GM18519 (cell line): ENCODE data around the gene GIGYF1.
"Not testable (repeated sequence)": the region's sequence is repeated elsewhere in the genome, so short reads cannot be mapped to it uniquely, and the experiment has no call there.

Source experiments
- ATAC-seq: cut with Tn5 transposase; IDR thresholded peaks from one replicate; pipeline ENCODE4 v1.9.1; 2021; ENCODE audit warnings: mild to moderate bottlenecking, moderate library complexity; ENCODE audit not compliant: unreplicated experiment, low FRiP score

The GIGYF1 gene, protein sequence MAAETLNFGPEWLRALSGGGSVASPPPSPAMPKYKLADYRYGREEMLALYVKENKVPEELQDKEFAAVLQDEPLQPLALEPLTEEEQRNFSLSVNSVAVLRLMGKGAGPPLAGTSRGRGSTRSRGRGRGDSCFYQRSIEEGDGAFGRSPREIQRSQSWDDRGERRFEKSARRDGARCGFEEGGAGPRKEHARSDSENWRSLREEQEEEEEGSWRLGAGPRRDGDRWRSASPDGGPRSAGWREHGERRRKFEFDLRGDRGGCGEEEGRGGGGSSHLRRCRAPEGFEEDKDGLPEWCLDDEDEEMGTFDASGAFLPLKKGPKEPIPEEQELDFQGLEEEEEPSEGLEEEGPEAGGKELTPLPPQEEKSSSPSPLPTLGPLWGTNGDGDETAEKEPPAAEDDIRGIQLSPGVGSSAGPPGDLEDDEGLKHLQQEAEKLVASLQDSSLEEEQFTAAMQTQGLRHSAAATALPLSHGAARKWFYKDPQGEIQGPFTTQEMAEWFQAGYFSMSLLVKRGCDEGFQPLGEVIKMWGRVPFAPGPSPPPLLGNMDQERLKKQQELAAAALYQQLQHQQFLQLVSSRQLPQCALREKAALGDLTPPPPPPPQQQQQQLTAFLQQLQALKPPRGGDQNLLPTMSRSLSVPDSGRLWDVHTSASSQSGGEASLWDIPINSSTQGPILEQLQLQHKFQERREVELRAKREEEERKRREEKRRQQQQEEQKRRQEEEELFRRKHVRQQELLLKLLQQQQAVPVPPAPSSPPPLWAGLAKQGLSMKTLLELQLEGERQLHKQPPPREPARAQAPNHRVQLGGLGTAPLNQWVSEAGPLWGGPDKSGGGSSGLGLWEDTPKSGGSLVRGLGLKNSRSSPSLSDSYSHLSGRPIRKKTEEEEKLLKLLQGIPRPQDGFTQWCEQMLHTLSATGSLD (N-terminal part only)

DNA sequence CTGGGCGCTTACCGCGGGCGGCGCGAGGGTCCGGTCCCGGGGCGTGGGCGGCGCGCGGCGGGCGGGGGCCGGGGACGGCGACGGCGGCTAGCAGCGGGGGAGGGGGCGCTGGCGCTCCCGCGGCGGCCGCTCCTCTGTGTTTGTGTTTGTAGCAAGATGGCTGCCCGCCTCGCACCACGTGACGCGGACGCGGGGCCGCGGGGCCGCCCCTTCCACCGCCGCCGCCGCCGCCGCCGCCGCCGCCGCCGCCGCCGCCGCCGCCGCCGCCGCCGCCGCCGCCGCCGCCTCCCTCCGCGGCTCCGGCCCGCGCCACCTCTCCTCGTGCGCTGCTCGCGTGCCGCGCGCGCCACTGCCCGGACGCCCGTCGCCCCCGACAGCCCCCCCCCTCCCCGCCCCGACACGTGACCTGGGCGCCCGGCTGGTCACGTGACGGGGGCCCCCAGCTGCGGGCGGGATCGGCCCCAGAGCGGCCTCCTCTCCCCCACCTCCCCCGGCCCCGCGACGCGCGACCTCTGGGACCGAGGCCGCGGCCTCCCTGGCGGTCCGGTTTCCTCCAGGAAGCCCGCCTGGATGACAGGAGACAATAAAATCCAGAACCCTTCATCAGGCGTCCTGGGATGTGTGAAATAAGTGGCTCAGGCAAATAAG, at the start of gene GIGYF1:
Gene GIGYF1, minus strand, starts transcription at position 153 of the 648 bp plus-strand sequence. CDS start 6,012 bp downstream, outside the sequence.
- ATAC-seq, result no peak

DNA sequence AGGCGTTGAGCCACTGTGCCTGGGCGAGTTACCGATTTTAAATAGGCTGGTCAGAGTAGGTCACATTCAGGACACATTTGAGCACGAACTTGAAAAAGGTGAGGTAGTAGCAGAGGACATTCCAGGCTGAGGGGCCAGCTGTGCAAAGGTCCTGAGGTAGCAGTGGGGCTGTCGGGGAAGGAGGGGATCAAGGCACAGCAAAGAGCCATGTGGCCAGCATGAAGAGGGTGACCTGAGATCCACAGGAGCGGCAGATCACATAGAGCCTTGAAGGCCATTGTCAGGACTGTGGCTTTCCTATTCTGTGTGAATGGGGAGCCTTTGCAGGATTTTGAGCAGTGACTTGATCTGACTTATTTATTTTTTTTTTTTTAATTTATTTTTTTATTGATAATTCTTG, 45.9 kb upstream of the GIGYF1 start:
- ATAC-seq, result no peak

DNA sequence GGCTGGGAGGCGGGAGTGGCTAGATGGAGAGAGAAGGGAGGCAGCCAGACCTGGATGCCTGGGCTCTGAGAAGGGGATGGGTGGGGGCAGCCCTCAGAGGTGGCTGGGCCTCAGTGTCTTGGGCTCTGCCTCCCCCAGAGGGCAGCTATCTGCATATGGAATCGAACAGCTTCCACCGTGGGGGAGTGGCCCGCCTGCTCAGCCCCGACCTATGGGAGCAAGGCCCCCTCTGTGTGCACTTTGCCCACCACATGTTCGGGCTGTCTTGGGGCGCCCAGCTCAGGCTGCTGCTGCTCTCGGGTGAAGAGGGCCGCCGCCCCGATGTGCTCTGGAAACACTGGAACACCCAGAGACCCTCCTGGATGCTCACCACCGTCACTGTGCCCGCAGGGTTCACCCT, 42.6 kb upstream of the GIGYF1 start:
- no peak for ATAC-seq

DNA sequence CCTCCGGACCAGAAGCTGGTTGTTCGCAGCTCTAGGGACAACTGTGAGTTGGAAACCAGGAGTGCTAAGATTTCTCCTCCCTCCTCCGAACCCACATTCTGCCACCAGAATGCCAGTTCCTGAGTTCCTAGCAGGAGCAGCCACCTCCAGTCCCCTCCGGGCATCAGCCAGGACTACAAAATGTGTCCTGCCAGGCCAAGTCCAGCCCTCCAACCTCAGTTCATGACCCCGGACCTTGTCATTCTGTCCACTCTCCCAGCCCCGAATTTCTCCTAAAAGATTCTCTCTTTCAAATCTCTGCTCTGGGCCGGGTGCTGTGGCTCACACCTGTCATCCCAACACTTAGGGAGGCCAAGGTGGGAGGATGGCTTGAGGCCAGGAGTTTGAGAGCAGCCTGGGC, 41.7 kb upstream of the GIGYF1 start:
- ATAC-seq, result no peak

DNA sequence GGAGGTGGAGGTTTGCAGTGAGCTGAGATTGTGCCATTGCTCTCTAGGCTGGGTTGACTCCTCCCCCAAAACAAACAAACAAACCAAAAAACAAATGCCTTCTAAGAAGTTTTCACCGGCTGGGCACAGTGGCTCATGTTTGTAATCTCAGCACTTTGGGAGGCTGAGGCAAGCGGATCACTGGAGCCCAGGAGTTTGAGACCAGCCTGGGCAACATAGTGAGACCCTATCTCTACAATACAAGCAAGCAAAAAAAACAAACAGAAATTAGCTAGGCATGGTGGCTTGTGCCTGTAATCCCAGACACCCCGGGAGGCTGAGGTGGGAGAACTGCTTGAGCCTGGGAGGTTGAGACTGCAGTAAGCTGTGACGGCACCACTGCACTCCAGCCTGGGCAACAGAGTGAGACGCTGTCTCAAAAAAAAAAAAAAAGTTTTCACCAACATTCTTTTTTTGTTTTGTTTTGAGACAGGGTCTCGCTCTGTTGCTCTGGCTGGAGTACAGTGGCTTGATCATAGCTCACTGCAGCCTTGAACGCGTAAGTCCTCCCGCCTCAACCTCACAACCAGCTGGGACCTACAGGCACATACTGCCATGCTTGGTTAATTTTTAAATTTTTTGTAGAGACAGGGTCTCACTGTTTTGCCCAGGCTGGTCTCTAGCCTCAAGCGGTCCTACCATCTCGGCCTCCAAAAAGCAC, 38.0 kb upstream of the GIGYF1 start:
- no peak for ATAC-seq

DNA sequence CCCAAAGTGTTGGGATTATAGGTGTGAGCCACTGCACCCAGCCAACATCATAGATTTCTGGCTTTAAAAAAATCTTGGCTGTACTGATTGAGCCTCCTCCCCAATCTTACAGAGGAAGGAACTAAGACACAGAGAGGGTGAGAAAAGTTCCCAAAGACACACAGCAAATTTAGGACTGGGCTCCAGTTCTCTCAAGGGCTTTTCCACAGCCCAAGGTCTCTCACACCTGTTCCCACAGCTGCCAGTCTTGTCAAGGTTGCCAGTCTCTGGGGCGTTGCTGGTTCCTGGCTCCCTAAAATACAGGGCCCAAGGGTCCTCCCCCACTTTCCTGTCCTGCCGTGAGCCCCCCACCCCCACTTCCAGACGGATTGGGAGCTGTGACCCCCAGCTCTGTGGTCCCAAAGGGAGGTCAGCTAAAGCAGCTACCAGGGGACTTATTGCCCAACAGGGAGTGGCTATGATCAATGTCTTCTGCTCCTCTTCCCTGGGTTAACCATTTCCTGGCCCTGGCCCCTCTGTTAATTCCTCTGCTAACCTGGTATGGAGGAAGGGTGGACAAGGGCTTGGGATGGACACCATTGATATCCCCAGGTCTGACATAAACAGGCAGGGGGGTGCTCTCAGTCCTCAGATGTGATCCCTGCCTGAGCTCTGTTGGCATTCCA, 36.2 kb upstream of the GIGYF1 start:
- no peak for ATAC-seq

DNA sequence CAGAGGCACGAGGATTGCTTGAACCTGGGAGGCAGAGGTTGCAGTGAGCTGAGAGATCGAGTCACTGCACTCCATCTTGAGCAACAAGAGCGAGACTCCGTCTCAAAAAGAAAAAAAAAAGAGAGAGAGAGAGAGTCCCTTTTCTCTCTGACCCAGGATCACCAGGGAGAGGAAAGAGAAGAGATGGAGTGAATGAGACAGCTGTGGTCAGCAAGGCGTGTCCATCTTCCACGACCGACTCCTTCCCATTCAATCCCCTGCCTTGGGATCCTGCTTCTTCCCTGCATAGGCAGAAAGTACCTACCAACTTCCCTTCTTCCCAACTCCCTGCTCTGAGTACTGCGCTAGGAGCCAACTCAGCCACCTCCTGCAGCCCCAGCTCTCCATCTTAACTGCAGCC, 34.1 kb upstream of the GIGYF1 start:
- ATAC-seq, result no peak

DNA sequence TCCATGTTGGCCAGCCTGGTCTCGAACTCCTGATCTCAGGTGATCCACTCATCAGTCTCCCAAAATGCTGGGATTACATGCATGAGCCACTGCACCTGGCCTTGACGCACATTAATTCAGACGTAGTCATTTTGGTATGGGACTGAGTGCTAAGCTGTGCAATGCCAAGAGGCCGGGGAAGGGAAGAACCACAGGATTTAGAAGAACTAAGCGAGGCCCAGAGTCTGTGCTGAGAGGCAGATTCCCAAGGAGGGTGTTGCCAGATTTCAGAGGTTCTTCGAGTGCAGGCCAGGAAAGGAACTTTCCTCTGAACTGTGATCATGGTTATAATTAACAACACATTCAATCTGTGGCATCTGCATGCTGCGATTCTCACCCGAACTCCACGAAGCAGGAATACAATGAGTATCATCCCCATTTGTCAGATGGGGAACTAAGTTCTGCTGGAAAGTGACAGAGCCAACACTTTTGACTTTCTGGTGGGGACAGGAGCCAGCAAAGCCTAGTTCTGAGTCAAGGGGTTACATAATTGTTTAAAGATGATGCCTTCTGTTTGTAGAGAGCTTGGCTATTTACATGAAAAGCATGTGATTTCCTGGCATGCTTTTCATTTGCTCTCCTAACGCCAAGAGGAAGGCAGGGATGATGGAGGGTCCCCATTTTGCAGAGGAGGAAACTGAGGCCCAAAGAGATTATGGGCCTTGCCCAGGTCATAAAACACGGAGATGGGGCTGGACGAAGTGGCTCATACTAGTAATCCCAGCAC, 33.1 kb upstream of the GIGYF1 start:
- no peak for ATAC-seq

DNA sequence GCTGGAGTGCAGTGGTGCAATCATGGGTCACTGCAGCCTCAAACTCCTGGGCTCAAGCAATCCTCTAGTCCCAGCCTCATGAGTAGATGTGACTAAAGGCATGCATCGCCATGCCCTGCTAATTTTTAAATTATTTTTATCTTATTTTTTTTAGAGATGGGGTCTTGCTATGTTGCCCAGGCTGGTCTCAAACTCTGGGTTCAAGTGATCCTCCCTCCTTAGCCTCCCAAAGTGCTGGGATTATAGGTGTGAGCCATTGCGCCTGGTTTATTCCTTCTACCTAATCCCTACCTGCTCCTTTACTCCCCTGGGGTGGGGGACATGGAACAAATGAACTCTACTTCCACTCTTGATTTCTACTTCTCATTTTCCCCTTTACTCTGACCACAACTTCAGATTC, 30.3 kb upstream of the GIGYF1 start:
- not testable (repeated sequence) for ATAC-seq

DNA sequence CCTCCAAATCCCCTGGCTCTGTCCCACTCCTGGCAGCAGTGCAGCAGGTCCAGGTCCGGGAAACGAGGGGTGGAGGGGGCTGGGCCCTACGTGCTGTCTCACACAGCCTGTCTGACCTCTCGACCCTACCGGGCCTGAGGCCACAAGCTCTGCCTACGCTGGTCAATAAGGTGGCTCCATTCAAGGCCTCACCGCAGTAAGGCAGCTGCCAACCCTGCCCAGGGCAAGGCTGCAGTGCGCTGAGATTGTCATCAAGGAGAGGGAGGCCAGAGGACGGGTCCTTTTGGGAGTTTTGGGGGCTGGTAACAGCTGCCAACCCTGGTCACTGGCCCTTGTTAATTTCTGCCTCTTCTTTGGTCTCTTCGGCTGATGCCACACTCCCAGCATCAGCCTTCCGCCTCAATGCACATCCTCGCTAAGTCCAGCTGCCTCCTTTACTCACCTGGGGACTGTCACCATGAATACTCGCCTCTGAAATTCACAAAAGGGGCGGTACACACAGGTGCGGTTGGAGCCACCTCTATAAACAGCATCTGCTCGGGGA, 29.8 kb upstream of the GIGYF1 start:
- no peak for ATAC-seq

DNA sequence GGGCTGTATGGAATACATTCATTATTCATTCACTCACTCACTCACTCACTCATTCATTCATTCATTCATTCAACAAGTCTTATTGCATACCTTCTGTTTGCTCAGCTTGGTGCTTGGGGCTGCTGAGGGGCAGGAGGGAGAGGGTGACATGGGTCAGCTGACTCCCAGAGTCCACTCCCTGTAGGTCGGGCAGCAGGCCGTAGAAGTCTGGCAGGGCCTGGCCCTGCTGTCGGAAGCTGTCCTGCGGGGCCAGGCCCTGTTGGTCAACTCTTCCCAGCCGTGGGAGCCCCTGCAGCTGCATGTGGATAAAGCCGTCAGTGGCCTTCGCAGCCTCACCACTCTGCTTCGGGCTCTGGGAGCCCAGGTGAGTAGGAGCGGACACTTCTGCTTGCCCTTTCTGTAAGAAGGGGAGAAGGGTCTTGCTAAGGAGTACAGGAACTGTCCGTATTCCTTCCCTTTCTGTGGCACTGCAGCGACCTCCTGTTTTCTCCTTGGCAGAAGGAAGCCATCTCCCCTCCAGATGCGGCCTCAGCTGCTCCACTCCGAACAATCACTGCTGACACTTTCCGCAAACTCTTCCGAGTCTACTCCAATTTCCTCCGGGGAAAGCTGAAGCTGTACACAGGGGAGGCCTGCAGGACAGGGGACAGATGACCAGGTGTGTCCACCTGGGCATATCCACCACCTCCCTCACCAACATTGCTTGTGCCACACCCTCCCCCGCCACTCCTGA, 28.6 kb upstream of the GIGYF1 start:
- ATAC-seq, result no peak

DNA sequence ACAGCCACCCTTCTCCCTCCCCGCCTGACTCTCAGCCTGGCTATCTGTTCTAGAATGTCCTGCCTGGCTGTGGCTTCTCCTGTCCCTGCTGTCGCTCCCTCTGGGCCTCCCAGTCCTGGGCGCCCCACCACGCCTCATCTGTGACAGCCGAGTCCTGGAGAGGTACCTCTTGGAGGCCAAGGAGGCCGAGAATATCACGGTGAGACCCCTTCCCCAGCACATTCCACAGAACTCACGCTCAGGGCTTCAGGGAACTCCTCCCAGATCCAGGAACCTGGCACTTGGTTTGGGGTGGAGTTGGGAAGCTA, 27.4 kb upstream of the GIGYF1 start:
- ATAC-seq, result no peak

DNA sequence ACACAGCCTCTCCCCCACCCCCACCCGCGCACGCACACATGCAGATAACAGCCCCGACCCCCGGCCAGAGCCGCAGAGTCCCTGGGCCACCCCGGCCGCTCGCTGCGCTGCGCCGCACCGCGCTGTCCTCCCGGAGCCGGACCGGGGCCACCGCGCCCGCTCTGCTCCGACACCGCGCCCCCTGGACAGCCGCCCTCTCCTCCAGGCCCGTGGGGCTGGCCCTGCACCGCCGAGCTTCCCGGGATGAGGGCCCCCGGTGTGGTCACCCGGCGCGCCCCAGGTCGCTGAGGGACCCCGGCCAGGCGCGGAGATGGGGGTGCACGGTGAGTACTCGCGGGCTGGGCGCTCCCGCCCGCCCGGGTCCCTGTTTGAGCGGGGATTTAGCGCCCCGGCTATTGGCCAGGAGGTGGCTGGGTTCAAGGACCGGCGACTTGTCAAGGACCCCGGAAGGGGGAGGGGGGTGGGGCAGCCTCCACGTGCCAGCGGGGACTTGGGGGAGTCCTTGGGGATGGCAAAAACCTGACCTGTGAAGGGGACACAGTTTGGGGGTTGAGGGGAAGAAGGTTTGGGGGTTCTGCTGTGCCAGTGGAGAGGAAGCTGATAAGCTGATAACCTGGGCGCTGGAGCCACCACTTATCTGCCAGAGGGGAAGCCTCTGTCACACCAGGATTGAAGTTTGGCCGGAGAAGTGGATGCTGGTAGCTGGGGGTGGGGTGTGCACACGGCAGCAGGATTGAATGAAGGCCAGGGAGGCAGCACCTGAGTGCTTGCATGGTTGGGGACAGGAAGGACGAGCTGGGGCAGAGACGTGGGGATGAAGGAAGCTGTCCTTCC, 26.8 kb upstream of the GIGYF1 start:
- no peak for ATAC-seq

DNA sequence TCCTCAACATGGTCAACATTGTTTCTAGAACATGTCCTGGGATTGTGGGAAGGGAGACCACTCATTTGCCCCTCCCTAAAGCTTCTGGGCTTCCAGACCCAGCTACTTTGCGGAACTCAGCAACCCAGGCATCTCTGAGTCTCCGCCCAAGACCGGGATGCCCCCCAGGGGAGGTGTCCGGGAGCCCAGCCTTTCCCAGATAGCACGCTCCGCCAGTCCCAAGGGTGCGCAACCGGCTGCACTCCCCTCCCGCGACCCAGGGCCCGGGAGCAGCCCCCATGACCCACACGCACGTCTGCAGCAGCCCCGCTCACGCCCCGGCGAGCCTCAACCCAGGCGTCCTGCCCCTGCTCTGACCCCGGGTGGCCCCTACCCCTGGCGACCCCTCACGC, 26.2 kb upstream of the GIGYF1 start, which contains the start of gene EPO:
Gene EPO, plus strand, starts transcription at position 190 of the 392 bp plus-strand sequence. CDS start 513 bp downstream, outside the sequence.
- no peak for ATAC-seq

DNA sequence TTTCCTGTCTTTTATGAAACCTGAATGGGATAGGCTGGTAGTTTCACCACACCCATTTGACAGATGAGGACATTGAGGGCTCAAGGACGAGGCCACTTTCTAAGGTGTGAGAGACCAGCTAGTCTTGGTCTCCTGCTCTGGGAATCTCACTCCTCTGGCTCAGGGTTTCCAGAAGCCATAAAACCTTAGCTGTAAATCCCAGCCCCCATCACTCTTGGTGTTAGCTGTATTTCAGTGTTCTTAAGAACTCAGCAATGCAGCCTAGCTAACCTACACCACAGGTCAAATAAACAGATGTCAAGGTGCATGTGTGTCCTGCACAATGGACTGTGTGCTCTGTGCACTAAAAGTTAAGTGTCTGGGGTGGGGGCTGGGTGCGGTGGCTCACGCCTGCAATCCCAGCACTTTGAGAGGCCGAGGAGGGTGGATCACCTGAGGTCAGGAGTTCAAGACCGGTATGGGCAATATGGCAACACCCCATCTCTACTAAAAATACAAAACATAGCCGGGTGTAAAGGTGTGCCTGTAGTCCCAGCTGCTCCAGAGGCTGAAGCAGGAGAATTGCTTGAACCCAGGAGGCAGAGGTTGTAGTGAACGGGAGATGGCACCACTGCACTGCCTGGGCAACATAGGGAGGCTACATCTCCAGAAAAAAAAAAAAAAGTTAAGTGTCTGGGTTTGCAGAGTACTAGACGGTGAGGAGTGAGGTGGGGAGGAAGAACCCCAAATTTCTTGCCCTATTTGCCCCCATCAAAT, 25.7 kb upstream of the GIGYF1 start:
- no peak for ATAC-seq

DNA sequence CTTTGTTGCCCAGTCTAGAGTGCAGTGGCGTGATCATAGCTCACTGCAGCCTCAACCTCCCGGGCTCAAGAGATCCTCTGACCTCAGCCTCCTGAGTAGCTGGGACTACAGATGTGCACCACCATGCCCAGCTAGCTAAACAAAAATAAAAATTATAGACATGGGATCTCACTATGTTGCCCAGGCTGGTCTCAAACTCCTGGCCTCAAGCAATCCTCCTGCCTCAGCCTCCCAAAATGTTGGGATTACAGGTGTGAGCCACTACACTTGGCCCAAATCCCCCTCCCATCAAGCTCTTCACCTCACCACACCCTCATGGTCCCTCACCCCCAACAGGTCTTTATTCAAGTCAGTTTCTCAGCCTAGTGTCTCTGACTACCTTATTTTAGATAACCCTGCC, 23.0 kb upstream of the GIGYF1 start:
- not testable (repeated sequence) for ATAC-seq

DNA sequence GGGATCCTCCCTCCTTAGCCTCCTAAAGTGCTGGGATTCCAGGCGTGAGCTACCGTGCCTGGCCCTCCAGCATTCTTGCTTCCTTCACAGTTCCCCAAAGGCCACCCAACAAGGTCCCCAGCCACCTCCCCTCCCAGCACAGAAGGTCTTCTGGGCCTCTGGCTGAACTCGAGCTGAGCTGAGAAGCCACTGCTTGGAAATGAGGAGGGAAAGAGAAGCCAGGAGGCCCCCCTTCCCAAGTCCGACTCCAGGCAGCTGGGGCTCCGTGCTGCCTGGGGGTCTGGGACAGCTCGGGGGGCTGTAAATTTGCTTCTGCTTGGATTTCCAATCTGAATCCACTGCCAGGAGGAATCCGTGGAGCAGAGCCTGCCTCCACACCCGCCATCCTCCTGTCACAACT, 20.7 kb upstream of the GIGYF1 start:
- no peak for ATAC-seq
